ENCODE data around the gene GJB2.
A peak's percentile ranks its signal among the peaks of the same experiment; 100 is the strongest.

The GJB2 gene

GRCh38 chr13:20192158-20192835 lies 441 bp downstream of the GJB2 start:
- no peak for DNase-seq

- DNase-seq: no peak
These were observed 1.2 kb downstream of the GJB2 start for GRCh38 chr13:20191311-20192157.

GRCh38 chr13:20190481-20191310 lies 2.0 kb downstream of the GJB2 start:
- no peak for DNase-seq

- DNase-seq: no peak
These were observed 2.7 kb downstream of the GJB2 start for GRCh38 chr13:20190076-20190475.

GRCh38 chr13:20188667-20189553 lies 3.8 kb downstream of the GJB2 start:
- no peak for DNase-seq

GRCh38 chr13:20186771-20187170 lies 6.0 kb downstream of the GJB2 start:
- no peak for DNase-seq

GRCh38 chr13:20185366-20186056 lies 7.2 kb downstream of the GJB2 start:
- DNase-seq: no peak

- peak; percentile 70 for DNase-seq
These were observed 10.4 kb downstream of the GJB2 start for GRCh38 chr13:20182231-20182846.

- no peak for DNase-seq
These were observed 11.6 kb downstream of the GJB2 start for GRCh38 chr13:20181188-20181587.

- no peak for DNase-seq
These were observed 14.6 kb downstream of the GJB2 start for GRCh38 chr13:20178156-20178555.

- no peak for DNase-seq
These were observed 15.5 kb downstream of the GJB2 start for GRCh38 chr13:20177049-20177831.

- DNase-seq: no peak
These were observed 16.7 kb downstream of the GJB2 start for GRCh38 chr13:20175907-20176652.

GRCh38 chr13:20175406-20175794 lies 17.3 kb downstream of the GJB2 start:
- no peak for DNase-seq

- DNase-seq: peak; percentile 83
These were observed 17.9 kb downstream of the GJB2 start for GRCh38 chr13:20174656-20175405.

- DNase-seq: no peak
These were observed 19.5 kb downstream of the GJB2 start for GRCh38 chr13:20173116-20173746.

- no peak for DNase-seq
These were observed 21.4 kb downstream of the GJB2 start for GRCh38 chr13:20171364-20171763.

GRCh38 chr13:20170921-20171320 lies 21.8 kb downstream of the GJB2 start:
- DNase-seq: no peak

GRCh38 chr13:20168396-20168795 lies 24.3 kb downstream of the GJB2 start:
- DNase-seq: no peak

Measured in activated CD8-positive, alpha-beta memory T cell treated with anti-CD3 and anti-CD28 coated beads for 24 hours (primary cell).